OCI-LY3 (cell line): Measurements from ENCODE around the gene TRABD2A.
A peak's percentile ranks its signal among the peaks of the same experiment; 100 is the strongest.

Source experiments
- EZH2phosphoT487 ChIP-seq: fragments of 200-600 bp; shearing (Covaris generic); IDR thresholded peaks from 2 replicates; pipeline ENCODE4 v1.6.1; 2018; ENCODE audit warnings: antibody characterized with exemption, mixed run types, low read depth
- TF ChIP-seq, protein P1 (sequence below): fragments of 200-600, 300-600 bp; sonication (generic); IDR thresholded peaks from 2 replicates; pipeline ENCODE4 v1.5.1; 2014; ENCODE audit warnings: antibody characterized with exemption, low read length, low read depth

GRCh38 chr2:84905181-84906107, 24.6 kb upstream of the TRABD2A start, which contains the start of gene TMSB10:
- TF ChIP-seq, protein P1, sequence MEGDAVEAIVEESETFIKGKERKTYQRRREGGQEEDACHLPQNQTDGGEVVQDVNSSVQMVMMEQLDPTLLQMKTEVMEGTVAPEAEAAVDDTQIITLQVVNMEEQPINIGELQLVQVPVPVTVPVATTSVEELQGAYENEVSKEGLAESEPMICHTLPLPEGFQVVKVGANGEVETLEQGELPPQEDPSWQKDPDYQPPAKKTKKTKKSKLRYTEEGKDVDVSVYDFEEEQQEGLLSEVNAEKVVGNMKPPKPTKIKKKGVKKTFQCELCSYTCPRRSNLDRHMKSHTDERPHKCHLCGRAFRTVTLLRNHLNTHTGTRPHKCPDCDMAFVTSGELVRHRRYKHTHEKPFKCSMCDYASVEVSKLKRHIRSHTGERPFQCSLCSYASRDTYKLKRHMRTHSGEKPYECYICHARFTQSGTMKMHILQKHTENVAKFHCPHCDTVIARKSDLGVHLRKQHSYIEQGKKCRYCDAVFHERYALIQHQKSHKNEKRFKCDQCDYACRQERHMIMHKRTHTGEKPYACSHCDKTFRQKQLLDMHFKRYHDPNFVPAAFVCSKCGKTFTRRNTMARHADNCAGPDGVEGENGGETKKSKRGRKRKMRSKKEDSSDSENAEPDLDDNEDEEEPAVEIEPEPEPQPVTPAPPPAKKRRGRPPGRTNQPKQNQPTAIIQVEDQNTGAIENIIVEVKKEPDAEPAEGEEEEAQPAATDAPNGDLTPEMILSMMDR, result peak; percentile 29
- TF ChIP-seq EZH2phosphoT487, result no peak
